GM21423 (cell line): Measurements from ENCODE around the gene KCNB1.
"Not testable (repeated sequence)": the region's sequence is repeated elsewhere in the genome, so short reads cannot be mapped to it uniquely, and the experiment has no call there.

Experiments used
- ATAC-seq: cut with Tn5 transposase; IDR thresholded peaks from one replicate; pipeline ENCODE4 v1.9.1; 2021; ENCODE audit warnings: mild to moderate bottlenecking, moderate library complexity; ENCODE audit not compliant: unreplicated experiment

KCNB1 gene

DNA sequence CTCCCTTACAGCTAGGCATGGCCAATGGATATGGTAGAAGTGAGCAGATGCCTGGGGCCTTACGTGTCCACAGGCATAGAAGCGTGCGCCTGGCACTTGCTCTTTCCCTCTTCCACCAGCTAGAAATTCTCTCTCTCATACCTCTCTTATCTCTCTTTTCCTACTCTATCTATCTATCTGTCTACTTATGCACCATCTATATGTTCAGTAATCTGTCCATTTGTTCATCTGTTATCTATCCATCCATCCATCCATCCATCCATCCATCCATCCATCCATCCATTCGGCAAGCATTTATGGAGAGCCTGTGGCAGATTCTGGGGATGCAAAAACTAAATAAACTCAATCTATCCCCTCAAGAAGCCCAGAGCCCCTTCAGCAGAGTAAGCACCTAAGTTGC is 70.2 kb downstream of the KCNB1 start:
- no peak for ATAC-seq

DNA sequence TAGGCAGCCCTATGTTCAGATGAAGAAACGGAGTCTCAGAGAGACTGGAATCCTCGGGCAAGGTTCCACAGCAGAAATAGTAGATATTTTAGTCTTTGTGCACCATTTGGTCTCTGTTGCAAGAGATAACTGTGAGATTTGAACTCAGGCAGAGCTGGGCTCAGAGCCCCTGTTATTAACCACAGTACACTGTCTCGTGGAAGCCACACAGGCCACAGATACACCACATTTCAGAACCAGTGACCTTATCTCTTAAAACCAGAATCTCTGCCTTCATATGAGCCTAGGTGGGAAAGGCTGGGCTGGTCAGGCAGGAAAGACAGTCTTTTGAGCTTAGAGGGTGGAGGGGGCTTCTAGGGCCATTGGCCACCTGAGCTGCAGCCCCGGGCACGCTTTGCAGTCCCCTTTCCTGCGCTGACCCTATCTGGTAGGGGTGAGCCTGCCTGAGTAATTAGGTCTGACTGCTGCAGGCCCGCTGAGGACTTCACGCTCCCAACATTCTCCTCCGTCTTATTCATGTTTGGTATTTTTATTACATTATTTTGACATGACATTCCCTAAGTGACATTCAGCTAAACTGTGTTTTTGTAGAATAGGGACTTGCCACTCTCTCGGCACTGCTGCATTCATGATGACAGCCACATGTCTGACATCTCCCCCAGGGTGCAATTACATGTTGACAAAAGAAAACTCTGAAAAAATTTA is 71.1 kb downstream of the KCNB1 start:
- no peak for ATAC-seq

DNA sequence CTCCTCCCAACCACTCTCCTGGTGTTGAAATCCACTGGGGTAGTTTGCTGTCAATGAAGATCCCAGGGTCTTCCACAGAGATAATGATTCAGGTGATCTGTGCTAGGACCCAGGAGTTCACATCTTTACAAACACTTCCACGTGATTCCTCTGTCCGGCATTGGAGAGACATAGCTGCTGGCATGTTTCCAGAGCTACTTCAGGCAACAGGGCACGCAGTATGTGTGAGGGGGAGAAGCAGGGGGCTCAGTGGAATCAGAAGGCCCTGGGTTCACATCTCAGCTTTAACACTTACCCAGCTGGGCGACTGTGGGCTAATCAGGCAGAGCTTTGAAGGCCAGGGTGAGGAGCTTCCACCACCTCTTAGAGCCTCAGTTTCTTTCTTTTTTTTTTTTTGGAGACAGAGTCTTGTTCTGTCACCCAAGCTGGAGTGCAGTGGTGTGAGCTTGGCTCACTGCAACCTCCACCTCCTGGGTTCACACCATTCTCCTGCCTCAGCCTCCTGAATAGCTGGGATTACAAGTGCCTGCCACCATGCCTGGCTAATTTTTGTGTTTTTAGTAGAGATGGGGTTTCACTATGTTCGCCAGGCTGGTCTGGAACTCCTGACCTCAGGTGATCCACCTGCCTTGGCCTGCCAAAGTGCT is 72.4 kb downstream of the KCNB1 start:
- not testable (repeated sequence) for ATAC-seq

DNA sequence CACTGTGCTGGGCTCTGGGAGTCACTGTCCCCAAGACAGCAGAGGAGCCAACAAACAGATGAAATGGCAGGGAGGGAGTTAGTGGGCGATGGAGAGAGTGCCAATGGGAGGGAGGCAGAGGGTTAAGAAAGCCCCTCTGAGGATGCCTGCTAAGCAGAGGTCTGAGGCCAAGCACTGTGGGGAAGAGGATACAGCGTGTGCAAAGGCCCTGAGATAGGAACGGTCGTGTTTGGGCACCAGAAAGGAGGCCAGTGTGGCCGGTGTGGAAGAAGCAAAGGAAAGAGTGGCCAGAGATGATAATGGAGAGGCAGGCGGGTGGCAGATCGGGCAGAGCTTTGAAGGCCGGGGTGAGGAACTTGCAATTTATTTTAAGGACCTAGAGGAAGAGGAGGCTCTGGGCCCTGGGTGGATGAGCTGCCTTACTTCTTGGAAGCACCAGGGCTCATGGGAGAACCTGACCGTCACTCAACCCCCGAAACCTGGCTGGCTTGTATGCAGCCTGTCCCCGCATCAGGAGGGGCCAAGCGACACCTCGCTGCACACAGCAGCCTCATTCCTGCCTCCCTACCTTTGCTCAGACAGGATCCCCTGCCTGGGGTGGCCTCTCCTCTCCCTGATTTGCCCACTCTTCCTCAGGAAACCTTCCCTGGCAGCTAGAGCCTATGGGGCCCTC is 73.0 kb downstream of the KCNB1 start:
- ATAC-seq = no peak

DNA sequence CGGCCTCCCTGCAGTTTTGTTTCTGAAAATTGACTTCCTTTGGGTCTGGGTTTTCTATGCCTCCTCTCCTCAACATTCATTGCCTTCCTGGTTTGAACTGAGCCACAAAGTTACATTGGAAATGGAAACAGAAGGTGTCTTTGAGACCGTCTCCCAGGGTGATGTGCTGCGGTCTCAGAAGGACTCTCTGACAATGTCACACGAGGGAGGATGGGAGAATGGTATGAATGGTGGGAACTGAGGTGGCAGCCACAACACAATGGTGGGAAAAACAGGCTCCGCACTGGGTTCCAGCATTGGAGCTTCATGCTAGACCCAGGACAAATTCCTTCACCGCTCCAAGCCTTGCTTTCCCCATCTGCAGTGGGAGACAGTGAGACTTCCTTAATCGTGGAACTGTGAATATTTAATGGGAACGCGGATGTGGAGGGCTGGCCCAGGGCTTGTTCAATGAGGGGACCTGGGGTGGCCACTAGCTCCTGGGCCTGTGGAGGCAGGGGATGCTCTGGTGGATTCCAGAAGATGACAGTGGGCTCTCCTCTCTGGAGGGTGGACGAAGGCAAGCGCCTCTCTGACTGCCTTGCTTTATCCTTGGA is 73.9 kb downstream of the KCNB1 start:
- ATAC-seq = no peak

DNA sequence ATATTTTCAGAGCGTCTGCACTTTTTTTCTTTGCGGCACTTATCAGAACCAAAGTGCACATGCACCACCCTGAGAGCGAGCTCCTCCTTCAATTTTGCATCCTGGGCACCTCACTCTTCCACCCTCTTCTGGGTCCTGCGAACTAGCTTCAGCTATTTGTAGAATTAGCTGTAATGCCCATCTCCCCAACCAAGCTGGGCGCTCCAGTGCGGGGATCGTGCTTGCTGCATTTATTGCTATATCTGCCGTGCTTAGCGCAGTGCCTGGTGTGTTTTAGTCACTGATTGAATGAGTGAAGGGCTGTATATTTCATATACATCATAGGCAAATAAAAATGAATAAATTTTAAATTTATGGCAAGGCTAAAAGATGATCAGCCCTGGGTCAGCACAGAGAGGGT is 75.8 kb downstream of the KCNB1 start:
- ATAC-seq = no peak

DNA sequence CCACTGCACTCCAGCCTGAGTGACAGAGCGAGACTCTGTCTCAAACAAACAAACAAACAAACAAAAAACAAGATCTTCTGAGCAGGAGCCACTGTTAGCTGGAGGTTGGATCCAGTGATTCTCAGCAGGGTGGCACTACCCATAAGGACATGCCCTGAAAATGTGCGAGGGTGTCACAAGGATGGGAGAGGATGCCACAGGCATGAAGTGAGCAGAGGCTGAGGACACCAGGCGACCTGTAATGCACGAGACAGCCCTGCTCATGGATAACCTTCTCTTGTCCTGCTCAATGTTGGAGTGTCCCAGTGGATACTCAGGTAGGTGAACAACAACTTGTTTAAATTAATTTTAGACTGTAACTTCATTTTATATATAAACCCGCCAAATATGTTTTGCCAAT is 76.8 kb downstream of the KCNB1 start:
- no peak for ATAC-seq

DNA sequence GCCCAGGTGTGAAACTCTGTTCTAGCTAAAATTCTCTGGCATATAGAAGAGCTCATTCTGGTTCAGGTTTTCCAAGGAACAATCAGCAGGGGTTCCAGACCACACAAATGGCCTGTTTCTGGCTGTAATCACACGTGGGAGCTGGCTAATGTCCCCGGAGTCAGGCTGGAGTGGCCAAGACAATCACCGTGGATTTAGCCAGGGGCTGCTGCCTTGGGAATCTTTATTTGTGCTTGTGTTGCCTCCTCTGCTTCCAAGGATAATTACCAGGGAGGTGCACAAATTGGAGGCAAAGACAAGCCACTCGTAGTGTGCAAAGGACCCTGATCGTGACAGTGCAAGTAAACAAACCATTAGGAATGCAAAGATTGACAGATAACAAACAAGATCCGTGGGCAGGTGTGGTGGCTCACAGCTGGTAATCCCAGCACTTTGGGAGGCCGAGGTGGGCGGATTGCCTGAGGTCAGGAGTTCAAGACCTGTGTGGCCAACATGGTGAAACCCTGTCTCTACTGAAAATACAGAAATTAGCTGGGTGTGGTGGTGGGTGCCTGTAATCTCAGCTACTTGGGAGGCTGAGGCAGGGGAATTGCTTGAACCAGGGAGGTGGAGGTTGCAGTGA is 77.3 kb downstream of the KCNB1 start:
- no peak for ATAC-seq

DNA sequence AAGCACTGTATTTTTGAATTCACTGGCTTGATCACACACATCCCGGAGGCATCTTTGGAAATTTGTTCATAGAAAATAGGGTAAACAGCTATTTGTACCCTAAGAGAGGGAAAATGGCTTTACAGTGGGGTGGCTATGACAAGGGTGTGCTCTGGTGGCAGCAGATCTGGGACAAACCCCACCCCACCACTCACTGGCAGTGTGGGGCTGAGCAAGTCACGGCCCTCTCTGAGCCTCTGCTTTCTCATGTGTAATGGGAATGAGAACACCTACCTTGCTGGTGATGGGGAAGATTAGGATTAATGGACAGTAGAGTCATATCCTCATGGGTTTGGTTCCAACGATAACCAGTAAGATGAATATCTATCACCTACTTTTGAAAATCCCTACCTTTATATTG is 78.0 kb downstream of the KCNB1 start:
- ATAC-seq = no peak

DNA sequence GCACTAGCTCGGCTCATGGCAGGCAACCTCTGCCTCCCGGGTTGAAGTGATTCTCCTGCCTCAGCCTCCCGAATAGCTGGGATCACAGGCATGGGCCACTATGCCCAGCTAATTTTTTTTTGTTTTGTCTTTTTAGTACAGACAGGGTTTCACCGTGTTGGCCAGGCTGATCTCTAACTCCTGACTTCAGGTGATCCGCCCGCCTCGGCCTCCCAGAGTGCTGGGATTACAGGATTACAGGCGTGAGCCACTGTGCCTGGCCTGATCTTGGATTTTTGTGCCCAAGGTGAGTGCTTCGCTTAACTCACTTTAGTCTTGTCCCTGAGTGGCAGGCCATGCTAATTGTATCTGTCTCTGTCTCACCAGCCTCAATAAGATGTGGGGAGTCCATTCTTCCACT is 78.6 kb downstream of the KCNB1 start:
- ATAC-seq = no peak

DNA sequence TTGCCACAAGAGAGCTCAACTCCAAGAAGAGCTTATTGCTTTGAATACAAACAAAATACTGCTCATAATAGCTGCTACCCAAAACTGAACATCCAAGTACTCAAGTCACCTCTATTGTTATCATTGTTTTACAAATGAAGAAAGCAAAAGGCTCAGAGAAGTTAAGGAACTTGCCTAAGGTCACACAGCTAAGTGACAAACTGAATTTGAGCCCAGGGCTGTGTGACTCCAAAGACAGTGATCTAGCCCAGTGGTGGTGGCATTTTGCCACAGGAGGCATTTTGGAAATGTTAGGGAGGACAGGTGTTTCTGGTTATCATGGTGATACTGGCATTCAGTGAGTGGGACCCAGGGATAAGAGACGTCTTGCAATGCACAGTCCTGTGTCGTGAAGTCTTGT is 79.5 kb downstream of the KCNB1 start:
- no peak for ATAC-seq

DNA sequence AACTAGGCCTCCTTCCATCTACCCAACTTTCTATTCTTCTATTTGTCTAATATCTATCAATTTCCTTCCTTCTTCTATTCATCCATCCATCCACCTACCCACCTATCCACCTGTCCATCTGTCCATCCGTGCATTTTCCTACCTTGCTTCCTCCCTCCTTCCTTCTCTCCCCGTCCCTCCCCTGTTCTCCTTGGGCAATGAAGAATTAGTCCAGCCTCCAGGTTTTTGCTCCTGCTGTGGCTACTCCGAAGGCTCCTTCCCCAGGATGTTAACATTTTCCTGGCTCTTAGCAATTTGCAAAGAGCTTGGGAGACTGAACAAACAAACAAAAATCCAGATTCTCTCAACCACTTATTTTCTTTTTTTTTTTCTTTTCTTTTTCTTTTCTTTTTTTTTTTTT is 81.6 kb downstream of the KCNB1 start:
- ATAC-seq = no peak

DNA sequence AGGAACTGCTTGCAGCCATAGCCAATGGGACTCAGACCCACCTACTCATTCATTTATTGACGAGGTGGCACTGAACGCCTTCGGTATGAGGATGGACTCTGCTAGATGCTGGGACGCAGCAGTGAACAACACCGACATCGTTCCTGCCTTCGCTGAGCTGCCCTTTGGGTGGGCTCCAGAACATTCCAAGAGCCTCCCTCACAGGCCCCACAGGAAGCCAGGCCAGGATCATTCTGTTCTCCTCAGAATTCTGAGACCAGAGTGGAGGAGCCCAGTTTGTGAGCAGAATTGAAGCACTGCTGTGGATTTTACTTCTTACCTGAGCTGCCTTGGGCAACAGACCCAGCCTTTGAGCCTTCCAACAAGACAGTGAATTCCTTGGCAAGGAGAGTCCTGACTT is 82.1 kb downstream of the KCNB1 start:
- ATAC-seq = no peak

DNA sequence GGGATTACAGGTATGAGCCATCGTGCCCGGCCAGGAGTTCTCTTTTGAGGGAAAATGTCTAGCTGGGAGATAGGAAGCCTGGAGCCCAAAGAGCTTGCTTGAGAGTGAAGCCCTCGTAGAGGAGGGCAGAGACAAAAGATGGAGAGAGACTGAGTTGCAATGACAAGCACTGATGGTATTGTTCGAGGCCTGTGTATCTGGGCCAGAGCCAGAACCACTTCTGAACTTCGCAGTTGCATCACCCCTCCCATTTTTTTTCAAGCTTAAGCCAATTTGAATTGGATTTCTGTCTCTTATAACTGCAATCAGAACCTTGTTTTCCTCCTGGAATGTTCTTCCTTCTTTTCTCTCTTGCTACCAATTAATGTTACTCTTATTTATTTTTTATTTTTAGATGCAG is 83.1 kb downstream of the KCNB1 start:
- ATAC-seq = no peak

DNA sequence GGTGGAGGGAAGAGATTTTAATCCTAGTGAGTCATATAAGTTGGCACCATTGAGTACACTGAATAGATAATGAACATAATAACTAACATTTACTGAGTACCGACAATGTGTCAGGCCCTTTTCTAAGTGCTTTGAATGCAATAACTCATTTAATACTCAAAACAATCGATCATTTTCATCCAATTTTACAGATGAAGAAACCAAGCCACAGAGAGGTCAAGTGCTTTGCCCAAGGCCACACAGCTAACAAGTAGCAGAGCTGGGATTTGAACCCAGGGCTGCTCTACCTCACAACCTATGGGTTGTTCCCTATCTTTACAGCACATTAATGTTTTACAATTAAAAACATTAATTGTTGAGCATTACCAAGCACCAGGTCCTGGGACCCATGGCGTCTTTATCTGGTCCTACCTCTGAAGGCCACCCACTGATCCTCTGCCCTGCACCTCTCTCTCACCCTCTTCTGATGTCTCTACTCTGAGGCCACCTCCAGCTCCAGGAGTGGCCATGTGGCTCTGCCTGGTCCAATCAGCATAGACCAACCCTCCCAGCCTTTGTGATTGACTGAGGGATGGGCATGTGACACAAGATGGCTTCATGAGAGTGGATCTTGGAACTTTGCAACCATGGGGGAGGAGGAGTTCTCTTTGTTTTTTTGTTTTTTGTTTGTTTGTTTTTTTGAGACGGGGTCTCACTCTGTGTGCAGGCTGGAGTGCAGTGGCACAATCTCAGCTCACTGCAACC is 83.9 kb downstream of the KCNB1 start:
- no peak for ATAC-seq

DNA sequence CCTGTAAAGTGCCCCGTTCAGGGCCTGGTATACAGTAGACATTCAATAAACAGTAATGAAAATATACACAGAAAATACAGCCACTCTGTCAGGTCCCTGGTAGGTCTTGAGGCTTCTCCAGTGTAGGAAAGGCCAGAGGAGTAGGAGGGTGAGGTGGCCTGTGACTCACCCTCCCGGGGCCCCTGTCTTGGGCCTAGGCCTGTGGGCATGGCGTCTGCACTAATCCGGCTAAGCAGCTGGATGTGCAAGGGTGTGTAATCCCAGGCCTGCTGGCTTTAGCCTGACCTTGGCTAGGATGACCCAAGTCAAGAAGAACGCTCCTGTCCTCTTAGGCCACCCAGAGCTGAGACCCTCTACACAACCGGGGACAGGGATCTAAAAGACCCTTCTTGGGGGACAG is 84.9 kb downstream of the KCNB1 start:
- no peak for ATAC-seq

DNA sequence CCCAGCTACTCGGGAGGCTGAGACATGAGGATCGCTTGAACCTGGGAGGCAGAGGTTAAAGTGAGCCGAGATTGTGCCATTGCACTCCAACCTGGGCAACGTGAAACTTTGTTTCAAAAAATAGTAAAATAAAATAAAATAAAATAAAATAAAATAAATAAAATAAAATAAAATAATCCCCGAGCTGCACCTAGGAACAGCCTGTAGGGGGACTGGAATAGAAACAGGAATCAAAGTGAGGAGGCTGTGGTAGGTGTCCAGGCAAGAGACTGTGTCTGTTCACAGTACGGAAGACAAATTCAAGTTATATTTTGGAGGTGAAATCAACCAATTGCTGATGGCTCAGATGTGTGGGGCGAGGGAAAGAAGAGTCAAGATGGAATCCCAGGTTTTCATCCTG is 86.2 kb downstream of the KCNB1 start:
- ATAC-seq = no peak

DNA sequence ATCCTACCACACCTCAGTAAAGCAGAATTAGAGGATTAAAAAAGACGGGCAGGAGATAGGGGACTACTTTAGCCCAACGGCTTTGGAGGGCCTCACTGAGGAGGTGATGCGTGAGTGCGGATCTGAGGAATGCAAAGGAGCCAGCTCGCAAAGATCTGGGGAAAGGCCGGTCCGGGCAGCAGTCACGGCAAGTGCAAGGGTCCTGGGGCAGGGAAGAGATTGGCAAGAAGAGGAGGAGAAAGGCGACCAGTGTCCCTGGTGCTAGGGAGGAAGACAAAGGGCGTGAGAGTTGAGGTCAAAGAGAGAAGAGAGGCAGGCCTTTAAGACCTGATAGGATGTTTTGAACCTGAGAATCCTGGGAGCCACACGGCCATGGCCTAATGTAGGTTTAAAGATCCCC is 86.8 kb downstream of the KCNB1 start:
- ATAC-seq = no peak

DNA sequence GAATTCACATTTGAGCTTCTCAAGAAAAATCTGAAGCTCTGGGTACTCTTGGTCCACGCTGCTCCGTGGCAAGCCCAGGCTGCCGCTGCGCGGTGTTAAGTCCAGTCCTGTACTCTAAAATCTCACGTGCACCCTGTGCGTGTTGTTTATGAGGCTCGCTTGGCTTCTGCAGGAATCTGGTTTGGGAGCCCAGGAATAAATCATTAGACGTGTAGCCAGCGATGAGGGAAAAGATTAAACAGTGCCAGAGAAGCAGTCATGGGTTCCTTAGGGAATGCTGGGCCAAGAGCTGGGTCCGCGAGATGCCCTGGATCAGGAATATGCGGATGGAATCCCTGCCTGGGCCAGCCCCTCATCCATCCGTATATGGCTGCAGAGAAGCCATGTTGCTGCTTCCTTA is 87.3 kb downstream of the KCNB1 start:
- ATAC-seq = no peak

DNA sequence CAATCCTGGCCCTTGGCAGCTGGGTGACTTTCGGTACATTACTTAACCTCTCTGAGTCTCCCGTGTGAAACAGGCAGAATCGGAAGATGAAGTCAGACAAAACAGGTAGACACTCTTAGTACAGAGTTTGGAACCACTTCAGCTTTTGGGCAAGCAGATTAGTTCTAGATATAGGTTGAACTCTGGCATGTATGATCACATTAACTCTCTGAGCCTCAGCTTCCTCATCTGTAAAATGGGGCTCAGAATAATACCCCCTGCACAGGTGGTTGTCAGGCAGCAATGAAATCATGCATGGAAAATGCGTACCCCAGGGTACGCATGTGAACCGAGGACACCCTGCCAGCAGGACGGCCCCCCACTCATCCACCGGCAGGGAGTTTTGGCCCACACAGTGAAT is 87.7 kb downstream of the KCNB1 start:
- no peak for ATAC-seq

DNA sequence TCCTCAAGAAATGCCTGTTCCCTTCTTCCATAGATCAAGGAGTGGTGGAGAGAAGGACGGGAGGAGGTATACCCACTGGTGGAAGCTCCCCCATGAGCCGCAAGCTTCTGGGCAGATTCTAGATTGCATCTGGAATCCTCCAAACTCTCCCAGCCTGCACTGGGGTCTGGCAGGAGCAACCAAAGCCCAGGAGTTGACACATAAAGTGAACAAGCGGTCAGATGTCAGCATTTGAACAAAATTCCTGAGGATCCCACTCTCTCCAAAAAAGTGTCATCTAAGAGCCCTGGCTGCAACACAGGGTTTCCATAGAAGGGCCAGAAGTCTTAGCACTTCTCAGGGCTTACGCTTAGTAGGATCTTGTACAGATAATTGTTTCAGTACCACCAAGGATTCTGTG is 88.2 kb downstream of the KCNB1 start:
- no peak for ATAC-seq
